GM19397 (cell line): ENCODE results near the gene OR5C1.
"Not testable (repeated sequence)": the region's sequence is repeated elsewhere in the genome, so short reads cannot be mapped to it uniquely, and the experiment has no call there.

Source experiments
- ATAC-seq: cut with Tn5 transposase; IDR thresholded peaks from one replicate; pipeline ENCODE4 v1.9.1; 2021; ENCODE audit warnings: mild to moderate bottlenecking, moderate library complexity; ENCODE audit not compliant: unreplicated experiment

OR5C1 gene

GRCh38 chr9:122788831-122789230, at the start of gene OR5C1:
Gene OR5C1, plus strand, starts transcription at chr9:122788933. Its CDS starts 0 bp downstream, at chr9:122788933.
- no peak for ATAC-seq

GRCh38 chr9:122742003-122742402, 46.7 kb upstream of the OR5C1 start, which contains the start of gene OR1L6:
Gene OR1L6, plus strand, starts transcription at chr9:122742303. Its CDS starts 7,545 bp downstream, at chr9:122749848.
- no peak for ATAC-seq

GRCh38 chr9:122754825-122755224, 33.9 kb upstream of the OR5C1 start:
- ATAC-seq = no peak

GRCh38 chr9:122767817-122768216, 20.9 kb upstream of the OR5C1 start:
- ATAC-seq = no peak

- ATAC-seq = no peak
Observed at GRCh38 chr9:122777052-122777451, 11.7 kb upstream of the OR5C1 start.

GRCh38 chr9:122777935-122778627, 10.7 kb upstream of the OR5C1 start:
- ATAC-seq = no peak

GRCh38 chr9:122779181-122779580, 9.6 kb upstream of the OR5C1 start:
- no peak for ATAC-seq

GRCh38 chr9:122780026-122780425, 8.7 kb upstream of the OR5C1 start:
- no peak for ATAC-seq

GRCh38 chr9:122781671-122782070, 7.1 kb upstream of the OR5C1 start:
- ATAC-seq = no peak

GRCh38 chr9:122785269-122785668, 3.5 kb upstream of the OR5C1 start:
- ATAC-seq = no peak

- no peak for ATAC-seq
Observed at GRCh38 chr9:122786338-122786737, 2.4 kb upstream of the OR5C1 start.

- no peak for ATAC-seq
Observed at GRCh38 chr9:122789256-122790046, 718 bp downstream of the OR5C1 start.

- ATAC-seq = no peak
Observed at GRCh38 chr9:122791872-122792669, 3.3 kb downstream of the OR5C1 start.

- ATAC-seq = no peak
Observed at GRCh38 chr9:122797316-122798063, 8.8 kb downstream of the OR5C1 start.

- ATAC-seq = no peak
Observed at GRCh38 chr9:122800066-122801060, 11.6 kb downstream of the OR5C1 start, which contains the start of gene OR1K1. Gene OR1K1, plus strand, starts transcription at chr9:122800123. Its CDS starts 0 bp downstream, at chr9:122800123.

- no peak for ATAC-seq
Observed at GRCh38 chr9:122806661-122807060, 17.9 kb downstream of the OR5C1 start.

GRCh38 chr9:122807271-122807900, 18.7 kb downstream of the OR5C1 start:
- no peak for ATAC-seq

- ATAC-seq = no peak
Observed at GRCh38 chr9:122808141-122808540, 19.4 kb downstream of the OR5C1 start.

GRCh38 chr9:122809261-122809660, 20.5 kb downstream of the OR5C1 start:
- ATAC-seq = not testable (repeated sequence)
